Activated T-cell treated with anti-CD3 and anti-CD28 coated beads, Interleukin-2, amount 50 U/mL, for 1 hour (primary cell): ENCODE measurements around the gene ACAP3.

ENCODE experiments used
- DNase-seq: peaks from one replicate; pipeline ENCODE4 v3.0.0-alpha.2; 2020

ACAP3 gene

GRCh38 chr1:1298861-1299685, 8.7 kb downstream of the ACAP3 start:
- no peak for DNase-seq

- DNase-seq = no peak
These were observed 9.8 kb downstream of the ACAP3 start for GRCh38 chr1:1297802-1298424.

GRCh38 chr1:1296070-1297061, 11.4 kb downstream of the ACAP3 start:
- DNase-seq = no peak

- DNase-seq = no peak
These were observed 12.4 kb downstream of the ACAP3 start for GRCh38 chr1:1295154-1295923.

GRCh38 chr1:1294250-1294890, 13.4 kb downstream of the ACAP3 start:
- no peak for DNase-seq

- no peak for DNase-seq
These were observed 14.2 kb downstream of the ACAP3 start for GRCh38 chr1:1293263-1294249.

- no peak for DNase-seq
These were observed 14.9 kb downstream of the ACAP3 start for GRCh38 chr1:1292851-1293250.

- no peak for DNase-seq
These were observed 15.3 kb downstream of the ACAP3 start for GRCh38 chr1:1292442-1292779.

- DNase-seq = peak; percentile 69
These were observed 15.9 kb downstream of the ACAP3 start for GRCh38 chr1:1291548-1292441.

- DNase-seq = no peak
These were observed 16.7 kb downstream of the ACAP3 start for GRCh38 chr1:1291023-1291528.

GRCh38 chr1:1290238-1290731, 17.4 kb downstream of the ACAP3 start:
- peak; percentile 60 for DNase-seq

GRCh38 chr1:1287288-1288110, 20.2 kb downstream of the ACAP3 start:
- DNase-seq = no peak

- no peak for DNase-seq
These were observed 21.1 kb downstream of the ACAP3 start for GRCh38 chr1:1286313-1287261.

- no peak for DNase-seq
These were observed 22.0 kb downstream of the ACAP3 start for GRCh38 chr1:1285611-1286311.

GRCh38 chr1:1285102-1285571, 22.6 kb downstream of the ACAP3 start:
- no peak for DNase-seq
